HG02852 (cell line): ENCODE results near the gene KTN1.

Experiments used
- ATAC-seq: cut with Tn5 transposase; IDR thresholded peaks from one replicate; pipeline ENCODE4 v1.9.1; 2021; ENCODE audit warnings: mild to moderate bottlenecking, moderate library complexity; ENCODE audit not compliant: unreplicated experiment

KTN1 gene

GRCh38 chr14:55604900-55605418 is 25.0 kb downstream of the KTN1 start:
- no peak for ATAC-seq

- no peak for ATAC-seq
Observed at GRCh38 chr14:55605793-55606192, 25.8 kb downstream of the KTN1 start.

GRCh38 chr14:55607386-55607785 is 27.4 kb downstream of the KTN1 start:
- ATAC-seq = no peak

- ATAC-seq = no peak
Observed at GRCh38 chr14:55609681-55610080, 29.7 kb downstream of the KTN1 start.

- ATAC-seq = no peak
Observed at GRCh38 chr14:55610713-55611370, 30.8 kb downstream of the KTN1 start.

- ATAC-seq = no peak
Observed at GRCh38 chr14:55611859-55612258, 31.9 kb downstream of the KTN1 start.

- ATAC-seq = no peak
Observed at GRCh38 chr14:55614304-55614703, 34.3 kb downstream of the KTN1 start.

- no peak for ATAC-seq
Observed at GRCh38 chr14:55620277-55620676, 40.3 kb downstream of the KTN1 start.

- ATAC-seq = no peak
Observed at GRCh38 chr14:55620981-55621380, 41.0 kb downstream of the KTN1 start.

- ATAC-seq = no peak
Observed at GRCh38 chr14:55621391-55621790, 41.4 kb downstream of the KTN1 start.

GRCh38 chr14:55624913-55625312 is 44.9 kb downstream of the KTN1 start:
- ATAC-seq = no peak

- no peak for ATAC-seq
Observed at GRCh38 chr14:55625481-55625880, 45.5 kb downstream of the KTN1 start.

GRCh38 chr14:55626131-55626530 is 46.1 kb downstream of the KTN1 start:
- no peak for ATAC-seq

GRCh38 chr14:55628426-55628825 is 48.4 kb downstream of the KTN1 start:
- no peak for ATAC-seq

GRCh38 chr14:55638665-55639064 is 58.7 kb downstream of the KTN1 start:
- no peak for ATAC-seq

- no peak for ATAC-seq
Observed at GRCh38 chr14:55641290-55641689, 61.3 kb downstream of the KTN1 start.

GRCh38 chr14:55641954-55642353 is 61.9 kb downstream of the KTN1 start:
- no peak for ATAC-seq

GRCh38 chr14:55645145-55645544 is 65.1 kb downstream of the KTN1 start:
- no peak for ATAC-seq

GRCh38 chr14:55645845-55646832 is 66.1 kb downstream of the KTN1 start:
- no peak for ATAC-seq

- ATAC-seq = no peak
Observed at GRCh38 chr14:55650992-55651391, 71.0 kb downstream of the KTN1 start.

- no peak for ATAC-seq
Observed at GRCh38 chr14:55654243-55654642, 74.2 kb downstream of the KTN1 start.

- no peak for ATAC-seq
Observed at GRCh38 chr14:55661029-55661428, 81.0 kb downstream of the KTN1 start.
